GM19452 (cell line): ENCODE results near the gene ALDH5A1.
A peak's percentile ranks its signal among the peaks of the same experiment; 100 is the strongest.

ENCODE experiments used
- ATAC-seq: cut with Tn5 transposase; IDR thresholded peaks from one replicate; pipeline ENCODE4 v1.9.1; 2021; ENCODE audit not compliant: unreplicated experiment

Gene ALDH5A1

DNA sequence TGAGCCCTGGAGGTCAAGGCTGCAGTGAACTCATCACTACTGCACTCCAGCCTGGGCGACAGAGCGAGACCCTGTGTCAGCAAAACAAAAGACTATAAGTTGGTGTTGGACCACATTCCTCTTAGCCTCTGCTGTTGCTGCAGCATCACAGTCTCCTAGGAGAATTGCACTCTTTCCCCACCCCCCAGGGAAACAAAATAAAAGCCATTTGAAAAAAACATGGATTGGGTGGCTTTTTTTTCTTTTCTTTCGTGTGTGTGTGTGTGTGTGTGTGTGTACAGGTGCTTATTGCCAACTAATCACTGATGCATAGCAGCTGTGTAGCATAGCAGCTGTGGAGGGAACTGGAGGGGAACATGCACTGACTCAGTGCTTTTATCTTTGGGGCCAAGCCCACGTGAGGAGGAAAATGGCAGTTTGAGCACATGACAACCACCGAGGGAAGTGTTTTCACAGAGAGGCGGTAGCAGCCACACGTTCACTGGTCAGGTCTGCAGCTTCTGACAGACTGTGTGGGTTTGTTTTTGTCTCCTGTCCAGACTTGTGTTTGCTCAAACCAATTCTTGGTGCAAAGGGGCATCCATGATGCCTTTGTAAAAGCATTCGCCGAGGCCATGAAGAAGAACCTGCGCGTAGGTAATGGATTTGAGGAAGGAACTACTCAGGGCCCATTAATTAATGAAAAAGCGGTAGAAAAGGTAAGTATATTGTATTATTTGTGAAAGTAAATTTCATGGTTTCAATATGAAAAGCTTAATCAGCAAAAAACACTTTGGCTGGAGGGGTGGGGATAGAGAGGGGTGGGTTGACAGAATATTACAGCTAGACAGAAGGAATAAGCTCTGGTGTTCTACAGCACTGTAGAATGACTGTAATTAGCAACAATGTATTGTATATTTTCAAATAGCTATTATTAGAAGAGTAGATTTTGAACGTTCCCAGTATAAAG lies 27.7 kb downstream of the ALDH5A1 start:
- peak; percentile 35 for ATAC-seq

DNA sequence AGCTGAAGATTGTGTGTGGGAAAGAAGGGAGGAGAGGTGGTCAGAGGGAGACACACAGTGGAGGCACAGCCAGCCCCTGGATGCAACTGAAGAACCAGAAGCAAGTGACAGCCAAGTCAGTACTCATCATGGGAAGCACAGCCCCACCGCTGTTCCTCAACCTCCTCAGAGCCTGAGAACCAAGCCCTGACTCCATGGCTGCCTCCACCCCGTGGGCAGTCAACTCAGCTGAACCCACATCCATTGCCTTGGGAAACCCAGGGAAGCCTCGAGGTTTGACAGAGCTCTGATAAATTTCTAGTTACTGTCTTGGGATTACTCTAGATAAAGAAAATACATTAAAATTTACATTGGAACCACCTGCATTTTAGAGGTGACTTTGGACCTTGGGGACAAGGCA lies 29.6 kb downstream of the ALDH5A1 start:
- ATAC-seq, result no peak

DNA sequence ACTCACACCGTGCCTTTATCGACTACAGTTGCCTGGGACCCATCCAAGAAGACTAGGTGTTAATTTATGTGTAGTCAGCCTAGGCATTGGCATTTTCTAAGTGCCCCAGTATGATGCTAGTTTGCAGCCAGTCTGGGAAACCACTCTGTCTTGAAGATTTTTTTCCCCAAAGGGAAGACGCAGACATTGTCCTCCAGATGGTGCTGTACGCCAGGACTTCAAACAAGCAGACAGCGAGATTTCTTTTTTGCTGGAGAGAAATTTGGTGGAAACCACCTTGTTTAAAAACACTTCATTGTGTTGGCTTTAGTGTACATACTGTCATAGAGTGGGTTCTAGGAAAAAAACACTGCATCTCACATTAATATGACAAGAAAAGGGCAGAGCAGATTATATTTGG lies 30.0 kb downstream of the ALDH5A1 start:
- ATAC-seq, result no peak

DNA sequence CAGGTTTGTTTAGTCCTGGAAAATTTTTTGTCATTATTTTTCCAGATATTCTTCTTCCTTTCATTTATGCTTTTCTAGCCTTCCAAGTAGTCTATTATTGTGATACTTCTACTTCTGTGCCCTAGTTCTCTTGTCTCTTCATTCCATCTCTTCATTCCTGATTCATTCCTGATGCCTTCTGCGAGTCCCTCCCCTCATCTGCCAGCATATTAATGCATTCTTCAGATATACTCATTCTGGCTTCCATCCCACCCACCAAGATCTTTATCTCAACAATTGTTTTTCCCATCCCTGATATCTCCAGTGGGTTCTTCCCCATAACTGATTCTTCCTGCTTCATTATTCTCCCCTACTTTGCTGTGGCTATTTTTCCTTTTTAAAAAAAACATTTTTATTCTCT lies 35.2 kb downstream of the ALDH5A1 start:
- no peak for ATAC-seq

DNA sequence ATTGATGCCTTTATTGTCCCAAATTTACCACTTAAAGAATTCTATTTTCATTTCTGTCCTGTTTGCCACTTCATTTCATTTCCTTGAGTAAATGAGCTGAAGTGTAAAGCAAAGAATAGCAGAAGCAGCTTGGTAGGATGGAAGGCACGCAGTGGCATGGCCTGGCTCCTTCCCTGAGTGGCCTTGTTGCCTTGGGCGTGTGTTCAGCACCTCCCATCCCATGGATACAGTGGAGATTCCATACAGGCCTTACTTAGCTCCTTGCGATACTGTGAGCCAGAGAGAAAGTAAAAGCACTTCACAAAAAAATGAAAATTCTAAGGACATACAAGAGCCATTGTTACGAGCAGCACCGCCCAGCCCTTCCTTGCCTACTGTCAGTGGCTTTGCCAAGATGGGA lies 39.6 kb downstream of the ALDH5A1 start:
- ATAC-seq, result no peak

DNA sequence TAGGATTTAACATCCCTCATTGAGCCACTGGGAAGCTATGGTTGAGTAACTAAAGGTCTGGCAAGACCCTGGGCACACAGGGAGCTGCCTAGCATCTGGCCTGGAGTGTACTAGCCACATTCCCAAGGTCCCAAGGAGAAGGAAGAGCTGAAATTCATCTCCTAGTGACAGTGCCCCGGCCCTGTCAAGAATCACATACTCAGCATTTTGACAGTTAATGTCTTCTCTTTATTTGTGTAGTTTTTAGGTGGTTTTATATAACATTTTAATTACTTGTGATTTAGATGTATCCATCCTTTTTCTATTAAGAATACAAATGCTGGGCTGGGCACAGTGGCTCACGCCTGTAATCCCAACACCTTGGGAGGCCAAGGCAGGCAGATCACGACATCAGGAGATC lies 40.4 kb downstream of the ALDH5A1 start:
- no peak for ATAC-seq

DNA sequence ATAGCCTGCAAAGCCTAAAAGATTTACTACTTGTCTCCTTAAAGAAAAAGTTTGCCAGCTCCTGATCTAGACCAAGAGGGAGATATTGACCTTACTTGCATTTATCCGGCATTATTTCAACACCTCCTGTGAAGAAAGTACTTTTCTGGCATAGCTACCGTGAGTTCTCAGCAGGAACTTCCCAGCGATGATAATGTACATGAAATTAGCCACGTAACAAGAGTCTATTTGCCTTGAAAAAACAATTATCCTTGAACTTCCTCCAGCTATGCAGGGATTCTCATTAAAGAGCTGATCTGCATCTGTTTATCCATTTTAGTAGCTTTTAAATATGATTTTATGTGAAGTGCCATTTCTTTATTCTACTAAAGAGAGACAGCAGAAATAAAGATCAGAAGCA lies 41.7 kb downstream of the ALDH5A1 start:
- no peak for ATAC-seq

DNA sequence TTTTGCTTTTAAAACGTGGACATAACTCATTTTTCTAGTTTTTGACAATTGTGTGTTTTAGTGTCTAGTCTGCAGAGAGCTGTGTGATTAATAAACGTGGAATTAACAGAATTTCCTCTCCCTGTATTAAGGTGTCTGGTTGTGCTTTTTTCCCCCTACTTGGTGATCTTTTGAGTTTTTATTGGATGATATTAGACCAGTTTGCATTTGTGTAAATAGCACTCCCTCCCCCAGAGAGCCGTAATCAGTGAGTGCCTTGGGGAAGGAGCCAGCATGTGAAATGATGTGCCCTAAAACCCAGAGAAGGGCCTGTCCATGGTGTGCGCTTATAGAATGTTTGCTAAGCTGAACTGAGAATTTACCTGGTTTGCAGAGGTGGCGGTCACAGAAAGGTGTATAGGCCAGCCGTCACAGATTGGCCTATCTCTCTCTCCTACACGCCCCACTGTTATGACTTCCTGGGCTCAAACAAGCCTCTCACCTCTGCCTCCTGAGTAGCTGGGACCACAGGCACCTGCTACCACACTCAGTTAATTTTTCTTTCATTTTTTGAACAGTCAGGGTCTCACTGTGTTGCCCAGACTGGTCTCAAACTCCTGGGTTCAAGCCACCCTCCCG lies 42.4 kb downstream of the ALDH5A1 start:
- ATAC-seq, result no peak

DNA sequence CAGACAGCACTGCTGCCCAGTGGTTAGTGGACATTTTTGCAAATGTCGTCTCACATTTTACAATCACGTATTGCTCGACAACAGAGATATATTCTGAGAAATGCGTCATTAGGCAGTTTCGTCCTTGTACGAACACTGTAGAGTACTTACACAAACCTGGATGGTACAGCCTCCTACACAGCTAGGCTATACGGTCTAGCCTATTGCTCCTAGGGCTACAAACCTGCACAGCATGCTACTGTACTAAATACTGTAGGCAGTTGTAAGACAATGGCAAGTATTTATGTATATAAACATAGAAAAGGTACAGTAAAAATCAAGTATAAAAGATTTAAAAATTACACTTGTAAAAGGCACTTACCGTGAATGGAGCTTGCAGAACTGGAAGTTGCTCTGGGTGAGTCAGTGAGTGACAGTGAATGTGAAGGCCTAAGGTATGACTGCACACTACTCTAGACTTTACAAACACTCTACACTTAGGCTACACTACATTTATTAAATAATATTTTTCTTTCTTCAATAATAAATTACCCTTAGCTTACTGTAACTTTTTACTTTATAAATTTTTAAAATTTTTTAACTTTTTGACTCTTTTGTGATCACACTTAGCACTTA lies 43.1 kb downstream of the ALDH5A1 start:
- ATAC-seq, result no peak

DNA sequence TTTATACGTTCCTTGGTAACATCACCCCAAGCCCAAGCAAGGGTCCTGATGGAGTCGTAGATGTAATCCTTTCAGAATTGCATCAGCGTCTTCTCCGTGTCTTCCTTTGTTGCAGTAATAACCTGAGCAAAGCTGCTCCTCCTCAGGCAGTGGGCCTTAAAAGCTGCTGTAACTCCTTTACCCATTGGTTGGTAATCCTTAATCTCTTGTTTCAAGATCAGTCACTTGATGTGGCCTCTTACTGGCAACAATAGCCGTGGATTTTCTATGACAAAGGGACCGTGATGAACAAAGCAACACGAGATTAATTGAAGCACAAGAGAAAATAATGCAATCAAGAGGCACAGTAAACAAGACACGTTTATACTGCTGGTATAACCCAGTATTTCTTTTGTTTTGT lies 44.6 kb downstream of the ALDH5A1 start:
- ATAC-seq, result no peak

DNA sequence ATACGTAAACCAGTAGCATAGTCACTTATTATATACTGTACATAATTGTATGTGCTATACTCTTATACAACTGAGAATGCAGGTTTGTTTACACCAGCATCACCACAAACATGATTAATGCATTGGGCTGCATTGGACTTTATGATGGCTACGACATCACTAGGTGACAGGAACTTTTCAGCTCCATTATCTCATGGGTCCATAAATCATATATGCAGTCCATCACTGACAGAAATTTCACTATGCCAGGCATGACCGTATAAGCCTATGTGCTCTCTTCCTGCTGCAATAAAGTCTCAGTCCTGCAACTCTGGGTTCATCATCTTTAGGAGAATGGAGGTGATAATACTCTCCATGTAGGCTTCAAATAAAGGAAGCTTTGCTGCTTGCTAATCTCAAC lies 45.4 kb downstream of the ALDH5A1 start:
- no peak for ATAC-seq

DNA sequence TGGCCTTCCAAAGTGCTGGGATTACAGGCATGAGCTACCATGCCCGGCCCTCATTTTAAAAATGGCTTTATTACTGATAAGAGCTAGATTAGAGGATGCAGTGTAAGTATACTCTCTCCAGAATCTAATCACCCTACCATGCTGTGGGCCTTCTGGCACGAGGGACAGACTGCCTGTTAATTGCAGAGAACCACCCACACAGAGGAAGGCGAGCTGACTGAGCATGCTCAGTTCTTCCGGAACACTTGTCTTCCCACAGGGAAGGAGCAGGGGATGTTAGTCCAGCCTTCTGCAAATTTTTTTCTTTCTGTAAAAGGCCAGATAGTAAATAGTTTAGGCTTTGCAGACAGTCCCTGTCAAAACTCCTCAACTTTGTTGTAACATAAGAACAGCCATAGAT lies 48.9 kb downstream of the ALDH5A1 start:
- no peak for ATAC-seq

DNA sequence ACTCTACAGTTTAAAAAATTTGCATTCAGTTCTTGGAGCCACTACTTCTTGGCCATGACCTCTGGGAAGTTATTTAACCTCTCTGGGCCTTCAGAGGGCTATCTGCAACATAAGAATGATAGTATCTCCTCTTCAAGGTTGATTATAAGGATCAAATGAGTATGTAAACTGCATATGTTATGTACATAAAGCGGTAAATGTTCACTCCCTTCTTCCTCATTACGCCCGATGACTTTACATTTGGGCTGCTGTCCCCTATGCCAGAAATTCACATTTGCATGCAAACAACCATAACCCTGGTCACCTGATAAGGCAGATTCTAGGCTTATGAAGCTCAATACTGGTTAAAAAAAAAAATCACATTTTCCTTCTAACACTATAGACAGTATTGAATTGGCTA lies 50.4 kb downstream of the ALDH5A1 start:
- no peak for ATAC-seq

DNA sequence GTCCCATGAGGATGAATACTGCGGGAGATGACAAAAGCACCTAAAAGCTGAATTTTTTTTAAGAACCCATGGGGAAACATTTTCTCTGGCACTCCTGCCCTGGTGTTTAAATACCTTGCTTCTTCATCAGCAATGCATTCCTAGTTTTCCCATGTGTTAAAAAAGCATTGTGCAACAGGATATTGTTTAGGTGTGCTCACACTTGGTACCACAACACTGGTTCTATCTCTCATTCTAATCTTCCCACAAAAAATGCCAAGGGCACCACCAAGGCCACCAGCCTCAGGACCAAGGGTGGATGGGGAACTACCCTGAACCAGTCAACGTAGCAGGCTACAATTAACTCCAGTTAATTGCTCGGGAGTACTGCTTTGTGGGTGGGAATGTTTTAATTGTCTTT lies 50.9 kb downstream of the ALDH5A1 start:
- ATAC-seq, result no peak

DNA sequence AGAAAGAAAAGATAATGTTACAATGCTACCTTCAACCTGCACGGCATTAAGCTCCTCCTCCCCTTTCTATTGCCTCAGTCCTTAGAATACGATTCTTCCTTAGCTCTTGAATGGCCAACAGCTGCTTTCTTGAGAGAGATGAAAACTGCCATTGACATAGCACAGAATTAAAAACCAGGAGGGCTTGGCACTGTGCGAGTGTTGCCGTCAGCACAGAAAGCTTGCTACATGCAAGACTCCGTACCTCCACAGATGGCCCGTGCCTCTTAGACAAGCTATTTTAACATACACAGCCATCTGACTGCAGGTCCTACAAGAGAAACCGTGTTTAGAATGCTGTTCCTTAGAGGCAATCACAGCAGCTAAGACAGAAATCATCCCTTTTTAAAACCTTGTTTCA lies 51.7 kb downstream of the ALDH5A1 start:
- ATAC-seq, result no peak

DNA sequence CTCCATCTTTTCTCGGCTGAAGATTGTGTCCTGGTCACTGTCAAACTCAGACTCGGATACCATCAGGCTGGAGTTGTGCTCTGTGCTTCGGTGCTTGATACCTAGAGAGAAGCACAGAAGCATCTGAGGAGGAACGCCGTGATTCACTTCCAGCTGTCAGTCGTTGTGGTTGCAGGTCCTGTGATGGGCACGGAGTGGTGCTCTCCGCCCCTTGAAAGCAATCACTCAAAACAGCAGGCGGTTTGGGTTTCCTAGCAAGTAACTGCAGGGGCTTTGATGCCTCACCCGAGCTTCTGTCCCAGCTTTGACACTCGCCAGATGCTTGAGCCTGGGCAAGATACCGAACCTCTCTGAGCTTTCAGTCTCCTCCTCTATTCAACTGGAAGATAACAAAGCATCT lies 52.5 kb downstream of the ALDH5A1 start:
- ATAC-seq, result no peak

DNA sequence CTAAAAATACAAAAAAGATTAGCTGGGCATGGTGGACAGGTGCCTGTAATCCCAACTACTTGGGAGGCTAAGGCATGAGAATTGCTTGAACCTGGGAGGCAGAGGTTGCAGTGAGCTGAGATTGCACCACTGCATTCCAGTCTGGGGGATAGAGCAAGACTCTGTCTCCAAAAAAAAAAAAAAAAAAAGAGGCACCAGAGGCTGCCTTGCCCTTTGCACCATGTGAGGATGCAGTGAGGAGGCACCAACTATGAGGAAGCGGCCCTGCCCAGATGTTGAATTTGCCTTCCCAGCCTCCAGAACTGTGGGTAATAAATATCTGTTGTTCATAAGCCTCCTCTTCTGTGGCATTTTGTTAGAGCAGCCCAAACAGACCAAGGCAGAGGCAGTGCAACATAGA lies 54.4 kb downstream of the ALDH5A1 start:
- no peak for ATAC-seq

DNA sequence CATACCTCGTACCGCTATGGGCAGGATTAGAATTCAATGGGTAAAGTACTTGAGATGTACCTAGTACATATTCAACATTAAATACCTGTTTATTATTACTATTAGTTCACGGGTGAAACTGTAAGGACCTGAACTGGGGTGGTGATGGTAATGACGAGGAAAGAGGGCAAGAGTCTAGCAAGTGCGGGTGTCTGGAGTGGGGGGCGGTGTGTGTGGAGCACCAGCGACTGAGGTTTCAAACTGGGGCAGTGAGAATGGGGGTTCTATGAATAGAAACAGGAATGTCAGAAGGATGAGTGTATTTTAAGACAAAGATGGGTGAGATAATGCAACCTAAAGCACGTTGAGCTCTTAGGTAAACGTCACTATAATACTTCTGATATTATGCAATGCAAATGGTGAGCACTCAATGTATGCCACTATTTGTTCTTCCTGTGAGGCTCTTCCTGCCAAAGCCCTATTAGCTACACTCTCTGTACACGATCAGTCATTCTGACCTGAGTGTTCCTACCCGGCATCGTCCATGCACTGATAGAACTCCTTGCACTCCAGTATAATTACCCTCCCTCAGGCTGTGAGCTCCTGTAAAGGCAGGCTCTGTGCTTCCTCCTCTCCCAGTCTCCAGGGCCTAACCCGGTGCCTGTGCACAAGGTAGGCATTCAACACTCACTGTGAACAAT lies 55.0 kb downstream of the ALDH5A1 start:
- ATAC-seq, result no peak

DNA sequence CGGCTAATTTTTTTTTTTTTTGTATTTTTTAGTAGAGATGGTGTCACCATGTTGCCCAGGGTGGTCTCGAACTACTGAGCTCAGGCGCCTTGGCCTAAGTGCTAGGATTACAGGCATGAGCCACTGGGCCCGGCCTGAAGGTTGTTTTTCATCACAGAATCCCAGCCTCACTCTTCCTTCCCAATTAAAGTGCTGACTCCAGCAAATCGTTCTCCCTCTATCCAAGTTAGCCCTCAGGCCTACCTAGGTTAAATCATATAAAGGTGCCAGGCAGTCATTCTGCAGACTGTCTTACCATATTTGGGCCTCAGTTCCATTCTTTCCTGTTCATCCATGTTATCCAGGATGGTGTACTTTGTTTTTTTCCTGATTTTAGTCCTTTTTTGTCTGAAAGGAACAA lies 56.4 kb downstream of the ALDH5A1 start:
- ATAC-seq, result no peak

DNA sequence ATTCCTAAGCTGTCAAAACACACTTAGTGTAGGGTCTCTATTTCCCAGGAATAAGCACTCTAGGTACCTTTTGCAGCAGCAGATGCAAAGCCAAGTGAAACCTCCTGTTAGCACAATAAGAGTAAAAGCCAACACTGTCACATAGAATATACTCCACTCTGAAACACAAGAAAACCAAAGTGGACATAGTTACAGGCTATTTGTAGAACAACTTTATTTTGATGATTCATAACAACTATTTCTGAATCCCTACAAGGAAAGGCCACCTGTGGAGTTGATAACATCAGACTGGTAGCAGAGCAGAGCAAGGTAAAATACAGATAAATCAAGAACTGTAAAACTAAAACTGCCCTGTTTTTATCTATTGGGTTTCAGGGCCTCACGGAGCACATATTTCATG lies 59.7 kb downstream of the ALDH5A1 start:
- ATAC-seq, result no peak

DNA sequence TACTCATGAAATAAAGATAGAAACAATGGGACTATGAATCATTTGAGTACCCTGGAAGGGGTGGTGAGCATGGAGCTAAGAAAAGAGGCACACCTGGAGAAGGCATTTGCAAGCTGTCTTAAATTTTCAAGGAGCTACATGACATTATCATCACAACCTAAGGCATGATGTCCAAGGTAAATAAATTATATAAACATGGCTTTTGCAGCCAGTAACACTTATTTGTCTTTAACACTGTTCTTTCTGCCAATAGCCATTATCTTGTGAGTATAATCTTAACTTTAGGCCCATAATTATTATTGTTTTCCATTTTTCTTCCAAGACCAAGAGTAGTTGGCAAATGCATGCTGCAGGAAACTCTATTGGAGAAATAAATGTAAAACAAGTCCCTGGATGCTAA lies 63.7 kb downstream of the ALDH5A1 start:
- ATAC-seq, result no peak

DNA sequence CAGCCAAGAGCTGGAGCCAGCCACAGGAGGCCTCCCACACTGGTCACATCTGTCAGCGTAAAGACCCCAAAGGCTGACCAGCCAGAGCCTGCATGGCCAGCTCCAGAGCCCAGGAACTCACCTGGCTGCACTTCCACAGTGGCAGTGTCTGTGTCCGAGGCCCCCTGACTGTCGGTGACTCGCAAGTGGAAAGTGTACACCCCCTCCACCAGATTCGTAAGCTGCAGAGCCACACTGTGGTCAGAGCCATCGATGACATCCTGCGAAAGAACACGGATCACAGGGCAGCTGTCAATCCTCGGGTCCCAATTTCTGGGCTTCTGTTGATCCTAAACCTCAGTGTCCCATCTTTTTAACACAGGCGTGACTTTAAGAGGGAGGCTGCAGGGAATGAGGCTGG lies 69.3 kb downstream of the ALDH5A1 start:
- no peak for ATAC-seq
